Urothelium cell line (cell line): ENCODE results near the gene PTPN18.

Experiments used
- DNase-seq: peaks from one replicate; pipeline ENCODE4 v3.0.0; 2011; ENCODE audit warnings: low spot score, mixed read lengths
- FAIRE-seq: peaks from 2 replicates; lab custom pipeline; 2011; peaks lifted over from hg19 to GRCh38; lab: Jason Lieb, UNC

The PTPN18 gene

GRCh38 chr2:130358420-130359350 is 2.8 kb downstream of the PTPN18 start:
- DNase-seq, result no peak
- FAIRE-seq, result no peak

DNA sequence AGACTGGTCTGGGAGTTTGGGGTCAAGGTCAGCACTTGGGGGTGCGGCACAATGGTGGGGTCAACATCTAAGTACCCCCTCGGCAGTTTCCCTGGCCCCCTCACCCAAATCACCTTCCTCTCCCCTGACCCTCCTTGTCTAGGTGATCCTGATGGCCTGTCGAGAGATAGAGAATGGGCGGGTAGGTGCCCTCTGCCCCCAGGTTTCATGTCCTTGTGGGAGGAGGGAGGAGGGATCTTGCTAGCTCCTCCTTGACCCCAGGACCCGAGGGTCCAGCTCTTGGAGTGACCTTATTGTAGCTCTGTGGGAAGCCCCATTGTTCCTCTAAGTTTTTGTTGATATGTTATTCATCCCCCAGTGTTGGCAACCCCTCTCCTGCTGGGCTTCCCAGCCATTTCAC is 3.6 kb downstream of the PTPN18 start:
- DNase-seq (no peak), FAIRE-seq (no peak)

- DNase-seq (no peak), FAIRE-seq (no peak)
These were observed 7.6 kb downstream of the PTPN18 start for GRCh38 chr2:130363479-130363878.

DNA sequence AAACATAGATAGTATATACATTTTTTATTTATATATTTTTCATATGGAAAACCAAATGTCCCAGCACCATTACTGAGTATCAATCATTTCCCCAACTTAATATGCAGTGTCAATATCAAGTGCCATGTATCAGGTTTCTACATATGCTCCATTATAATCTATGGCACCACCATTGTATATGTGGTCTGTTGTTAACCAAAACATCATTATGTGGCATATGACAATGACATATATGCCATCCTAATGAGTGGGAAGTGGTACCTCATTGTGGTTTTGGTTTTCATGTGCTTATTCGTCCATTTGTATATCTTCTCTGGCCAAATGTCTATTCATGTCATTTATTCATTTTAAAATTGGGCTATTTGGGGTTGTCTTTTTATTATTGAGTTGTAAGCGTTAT is 9.2 kb downstream of the PTPN18 start:
- DNase-seq (no peak), FAIRE-seq (no peak)

- no peak for FAIRE-seq
- DNase-seq, result no peak
These were observed 10.1 kb downstream of the PTPN18 start for GRCh38 chr2:130365963-130366362.

DNA sequence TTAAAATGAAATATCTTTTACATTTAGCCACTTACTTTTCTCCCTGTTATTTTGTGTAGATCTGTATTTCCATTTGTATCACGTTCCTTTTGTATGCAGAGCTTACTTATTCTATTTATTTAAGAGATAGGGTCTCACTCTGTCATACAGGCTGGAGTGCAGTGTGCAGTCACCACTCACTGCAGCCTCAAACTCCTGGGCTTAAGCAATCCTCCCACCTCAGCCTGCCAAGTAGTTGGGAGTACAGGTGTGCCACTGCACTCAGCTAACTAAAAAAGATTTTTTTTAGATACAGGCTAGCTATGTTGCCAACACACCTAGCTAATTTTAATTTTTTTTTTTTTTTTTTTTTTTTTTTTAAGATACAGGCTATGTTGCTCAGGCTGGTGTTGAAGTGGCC is 10.9 kb downstream of the PTPN18 start:
- FAIRE-seq, result no peak
- no peak for DNase-seq

DNA sequence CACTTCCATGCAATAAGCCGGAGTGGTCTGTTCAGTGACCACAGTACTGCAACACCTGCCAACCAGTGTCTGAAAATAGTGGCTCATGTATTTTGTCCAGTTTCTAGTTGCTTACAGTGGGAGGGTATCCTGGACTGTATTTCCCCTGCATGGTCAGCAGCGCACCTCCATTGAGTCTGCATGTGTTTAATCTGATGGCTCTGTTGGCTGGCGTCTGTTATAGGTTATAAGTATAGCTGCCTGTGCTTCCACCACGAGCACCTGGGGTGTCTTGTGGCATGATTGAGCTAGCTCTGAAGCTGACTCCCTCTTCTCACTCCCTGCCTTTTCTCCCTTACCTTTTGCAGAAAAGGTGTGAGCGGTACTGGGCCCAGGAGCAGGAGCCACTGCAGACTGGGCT is 12.9 kb downstream of the PTPN18 start:
- no peak for DNase-seq
- no peak for FAIRE-seq

DNA sequence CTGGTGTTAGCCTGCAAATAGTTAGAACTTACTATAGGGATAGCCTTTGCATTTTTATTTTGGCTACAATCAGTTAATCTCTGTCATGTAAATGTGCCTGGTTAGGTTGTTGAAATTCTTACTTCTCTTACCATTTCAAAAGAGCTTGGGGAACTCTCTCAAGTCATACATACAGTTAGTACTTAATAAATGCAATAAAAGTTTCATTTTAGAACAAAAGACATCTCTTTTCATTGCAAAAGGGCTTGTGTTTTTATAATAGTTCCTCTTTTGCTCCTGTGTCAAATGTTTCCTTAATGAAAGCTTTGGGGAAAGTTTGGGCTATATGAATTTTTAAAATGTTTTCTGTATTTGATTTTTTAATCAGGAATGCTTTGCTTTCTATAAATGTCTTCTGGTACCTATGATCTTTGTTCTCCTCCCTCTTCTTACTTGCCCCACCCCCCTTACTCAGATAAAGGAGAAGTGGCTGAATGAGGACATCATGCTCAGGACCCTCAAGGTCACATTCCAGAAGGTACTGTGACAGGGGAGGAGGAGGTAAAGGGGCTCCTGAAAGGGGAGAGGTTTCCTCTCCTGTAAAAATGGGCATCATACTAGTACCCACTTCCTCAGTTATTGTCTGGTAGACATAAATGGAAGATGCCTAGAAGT is 13.6 kb downstream of the PTPN18 start:
- FAIRE-seq, result no peak
- DNase-seq, result no peak

DNA sequence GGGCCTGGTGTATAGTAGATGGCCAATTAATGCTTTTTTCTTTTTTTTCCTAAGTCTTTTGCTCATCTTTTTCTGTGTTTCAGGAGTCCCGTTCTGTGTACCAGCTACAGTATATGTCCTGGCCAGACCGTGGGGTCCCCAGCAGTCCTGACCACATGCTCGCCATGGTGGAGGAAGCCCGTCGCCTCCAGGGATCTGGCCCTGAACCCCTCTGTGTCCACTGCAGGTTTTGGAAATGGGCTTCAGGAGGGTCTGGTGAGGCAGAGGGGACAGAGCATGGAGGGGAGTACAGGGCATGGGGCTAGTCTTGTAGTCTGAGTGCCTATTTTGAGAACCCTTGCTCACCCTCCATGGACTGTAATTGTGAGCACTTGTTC is 14.1 kb downstream of the PTPN18 start:
- DNase-seq (no peak), FAIRE-seq (no peak)

- DNase-seq (no peak), FAIRE-seq (no peak)
These were observed 14.6 kb downstream of the PTPN18 start for GRCh38 chr2:130370490-130370889.

- DNase-seq (peak; percentile 65), FAIRE-seq (no peak)
These were observed 15.8 kb downstream of the PTPN18 start for GRCh38 chr2:130371723-130372054.

GRCh38 chr2:130372055-130372832 is 16.4 kb downstream of the PTPN18 start:
- FAIRE-seq (no peak), DNase-seq (peak; percentile 97)

DNA sequence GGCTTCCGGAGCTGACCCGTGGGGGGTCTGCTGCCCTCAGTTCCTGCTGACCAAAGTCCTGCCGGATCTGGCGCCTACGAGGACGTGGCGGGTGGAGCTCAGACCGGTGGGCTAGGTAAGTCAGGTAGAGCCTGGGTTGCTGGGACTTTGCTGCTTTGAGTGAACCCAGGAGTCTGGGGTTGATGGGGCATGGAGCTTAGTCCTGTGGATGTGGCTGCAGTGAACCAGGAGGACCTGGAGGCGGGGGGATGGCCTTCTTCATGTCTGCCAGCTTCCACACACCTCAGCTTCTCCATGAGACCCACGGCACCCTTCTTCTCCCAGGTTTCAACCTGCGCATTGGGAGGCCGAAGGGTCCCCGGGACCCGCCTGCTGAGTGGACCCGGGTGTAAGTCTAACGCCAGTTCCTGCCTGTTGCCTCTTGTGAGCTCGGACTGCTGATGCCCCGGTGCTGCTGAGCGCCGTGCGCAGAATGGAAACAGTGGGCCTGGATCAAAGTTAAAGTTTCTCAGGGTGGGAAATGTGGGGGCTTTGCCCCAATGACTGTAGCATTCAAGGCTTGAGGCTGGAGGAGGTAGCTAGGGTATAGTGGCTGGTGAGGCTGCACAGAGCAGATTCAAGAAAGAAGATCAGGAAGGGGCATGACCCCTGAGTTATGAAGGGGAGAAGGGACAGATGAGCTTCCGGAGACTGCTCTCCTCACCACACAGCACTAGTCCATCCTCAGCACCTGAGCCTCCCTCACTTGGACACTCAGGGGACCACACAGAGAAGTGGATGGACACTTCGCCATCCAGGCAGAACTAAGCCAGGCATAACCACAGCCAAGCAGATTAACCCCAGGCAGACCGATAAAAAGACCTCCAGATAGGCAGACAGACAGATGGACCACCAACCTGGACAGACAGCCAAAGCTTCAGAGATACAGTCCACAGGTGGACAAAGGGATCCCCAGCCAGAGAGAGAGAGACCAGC is 17.3 kb downstream of the PTPN18 start:
- FAIRE-seq, result no peak
- no peak for DNase-seq

DNA sequence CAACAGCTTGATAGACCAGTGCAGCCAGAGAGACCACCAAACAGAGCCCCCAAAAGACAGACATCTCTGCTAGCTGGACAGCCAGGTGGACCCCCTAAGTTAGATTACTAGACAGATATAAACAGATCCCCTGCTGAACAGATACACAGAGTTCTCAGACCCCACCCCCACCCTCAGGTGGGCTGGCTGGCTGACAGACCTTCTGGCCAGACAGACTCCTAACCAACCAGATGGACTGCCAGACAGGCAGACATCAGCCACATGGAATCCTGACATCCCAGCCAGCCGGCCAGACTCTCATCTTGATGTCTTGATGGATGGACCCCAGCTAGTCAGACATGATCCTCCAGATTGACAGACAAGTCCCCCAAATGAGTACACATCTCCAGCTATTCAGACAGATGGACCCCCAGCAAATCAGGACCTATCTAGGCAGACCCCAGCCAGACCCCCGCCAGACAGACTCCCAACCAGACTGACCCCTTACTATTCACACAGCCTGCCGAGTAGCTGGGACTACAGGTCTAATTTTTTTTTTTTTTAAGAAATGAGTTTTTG is 18.0 kb downstream of the PTPN18 start:
- no peak for FAIRE-seq
- DNase-seq, result no peak

DNA sequence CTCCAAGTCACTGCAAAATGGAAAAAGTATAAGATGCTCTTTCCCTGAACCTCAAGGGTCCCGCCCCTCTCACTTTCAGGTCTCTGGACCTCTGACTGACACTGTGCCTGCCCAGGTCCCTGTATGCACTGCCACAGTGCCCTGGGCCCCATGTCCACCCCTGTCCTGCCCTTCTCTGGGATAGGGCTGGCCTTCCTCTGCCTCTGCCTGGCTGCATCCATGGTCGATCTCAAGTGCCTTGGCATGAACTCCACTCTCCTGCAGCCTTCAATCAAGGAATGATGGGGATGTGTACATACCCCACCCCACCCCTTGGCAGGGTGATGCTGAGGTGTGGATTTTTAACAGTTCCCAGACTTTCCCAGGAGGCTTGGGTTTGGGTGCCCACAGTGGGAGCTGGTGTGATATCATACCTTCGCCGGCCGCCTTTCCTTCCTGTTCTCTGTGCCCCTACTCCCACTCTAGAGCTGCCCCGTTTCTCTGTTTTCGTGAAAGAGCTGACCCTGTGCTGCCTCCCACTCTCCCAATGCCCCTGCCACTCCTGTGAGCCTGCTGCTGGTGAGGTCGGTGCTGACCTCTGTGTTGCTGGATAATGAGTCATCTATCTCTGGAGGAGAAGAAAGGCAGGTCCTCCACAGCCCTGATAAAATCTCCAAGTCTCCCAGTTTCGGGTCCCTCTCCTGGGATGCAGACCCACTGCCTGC is 18.9 kb downstream of the PTPN18 start:
- FAIRE-seq, result no peak
- DNase-seq, result no peak

DNA sequence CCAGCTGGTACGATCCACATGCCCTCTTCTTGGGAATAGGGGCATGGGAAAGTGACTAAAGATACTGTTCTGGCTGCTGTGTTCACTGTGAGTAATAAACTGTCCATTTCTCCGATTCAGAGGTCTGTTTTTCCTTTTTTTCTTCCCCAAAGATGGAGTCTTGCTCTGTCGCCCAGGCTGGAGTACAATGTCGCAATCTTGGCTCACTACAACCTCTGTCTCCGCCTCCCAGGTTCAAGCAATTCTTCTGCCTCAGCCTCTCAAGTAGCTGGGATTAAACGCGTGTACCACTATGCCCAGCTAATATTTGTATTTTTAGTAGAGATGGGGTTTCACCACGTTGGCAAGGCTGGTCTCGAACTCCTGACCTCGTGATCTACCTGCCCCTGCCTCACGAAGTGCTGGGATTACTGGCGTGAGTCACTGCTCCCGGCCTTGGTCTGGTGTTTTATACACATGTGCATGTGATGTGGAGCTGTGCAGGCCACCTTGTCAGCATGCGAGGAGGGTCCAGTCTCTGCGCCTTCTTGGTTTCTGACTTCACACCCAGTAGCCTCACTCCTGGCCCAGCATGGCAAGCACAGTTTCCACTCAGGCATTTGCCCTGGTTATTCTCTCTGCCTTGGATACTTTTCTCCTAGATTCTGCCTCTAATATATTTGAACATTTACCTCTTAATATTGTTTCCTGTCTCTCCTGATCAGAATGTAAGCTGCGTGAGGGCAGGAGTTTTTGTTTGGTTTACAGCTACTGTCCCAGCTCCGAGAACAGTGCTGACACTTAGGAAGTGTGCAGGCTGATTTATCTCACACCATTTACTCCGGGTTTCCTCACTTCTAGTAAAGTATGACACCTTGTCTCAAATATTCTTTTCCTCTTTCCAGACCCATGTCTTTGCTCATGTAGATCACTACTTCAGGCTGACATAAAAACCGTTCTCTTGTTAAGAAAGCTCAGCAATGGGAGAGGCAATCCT is 19.7 kb downstream of the PTPN18 start:
- no peak for DNase-seq
- FAIRE-seq, result no peak

DNA sequence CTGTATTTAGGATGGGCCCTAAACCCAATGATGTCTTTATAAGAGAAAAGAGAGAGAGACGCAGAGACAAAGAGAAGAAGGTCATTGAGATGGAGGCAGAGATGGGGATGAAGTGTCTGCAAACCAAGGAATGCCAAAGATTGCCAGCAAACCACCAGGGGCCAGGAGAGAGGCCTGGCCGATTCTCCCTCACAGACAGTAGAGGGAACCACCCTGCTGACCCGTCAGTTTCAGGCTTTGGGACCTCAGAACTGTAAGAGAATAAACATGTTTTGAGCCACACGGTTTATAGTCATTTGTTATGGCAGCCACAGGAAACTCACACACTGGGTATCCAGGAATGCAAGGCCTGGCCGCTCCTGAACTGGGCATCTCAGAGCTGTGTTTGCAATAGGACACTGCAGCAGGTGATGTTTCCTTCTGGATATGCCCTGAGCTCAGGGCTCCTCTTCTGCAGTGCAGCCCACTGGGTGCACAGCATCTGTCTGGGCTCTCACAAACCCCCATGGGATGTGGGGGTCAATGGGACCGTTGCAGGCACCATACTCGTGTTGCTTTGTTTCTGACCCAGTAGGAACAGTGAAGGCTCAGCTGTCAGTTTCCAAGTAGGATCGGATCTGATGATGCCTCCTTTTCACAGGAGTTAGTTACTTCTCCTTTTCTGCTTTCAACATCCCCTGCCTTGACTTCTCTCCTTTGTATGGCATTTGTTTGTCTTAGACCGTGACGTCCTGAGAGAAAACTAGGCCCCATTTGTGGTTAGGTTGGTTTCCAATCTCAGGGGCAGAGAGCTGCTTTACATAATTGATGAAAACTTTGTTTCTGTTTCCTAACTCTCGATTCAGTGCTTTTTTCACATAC is 20.8 kb downstream of the PTPN18 start:
- DNase-seq, result no peak
- FAIRE-seq, result no peak

DNA sequence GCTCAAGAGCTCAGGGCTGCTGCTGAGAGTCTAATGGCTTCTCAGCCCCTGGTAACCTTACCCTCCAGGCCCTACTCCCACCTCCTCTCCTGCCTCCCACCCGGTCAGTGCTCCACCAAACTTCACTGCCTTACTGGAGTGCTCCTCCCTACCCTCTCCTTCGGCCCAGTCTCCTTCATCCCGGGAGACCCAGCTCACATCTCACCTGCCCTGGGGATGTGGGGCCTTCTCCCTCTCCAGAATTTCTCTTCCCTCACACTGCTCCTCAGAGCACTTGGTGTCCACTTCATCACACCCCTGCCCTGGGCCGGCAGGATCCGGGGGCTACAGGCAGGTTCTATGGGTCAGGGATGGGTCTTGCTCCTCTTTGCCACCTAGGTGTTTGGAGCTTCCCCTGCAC is 21.6 kb downstream of the PTPN18 start:
- FAIRE-seq, result no peak
- no peak for DNase-seq
